ENCODE measurements around the gene RARRES2. TPM values are rescaled to one million over a fixed set of nuclear protein-coding genes. Genes with fewer than 3 reads are reported as not detected.
"Not testable (repeated sequence)": the region's sequence is repeated elsewhere in the genome, so short reads cannot be mapped to it uniquely, and the experiment has no call there.

Gene RARRES2
- total RNA-seq: 259 TPM
- long read RNA-seq, transcript RARRES2-202 (5 exons, 1,618 nt): minor isoform, 27 of 124 reads
- long read RNA-seq, transcript RARRES2-201 (6 exons, 740 nt): major isoform, 85 of 124 reads
- long read RNA-seq, partial matches to known transcripts: 0 of 124 reads
- long read RNA-seq, other reads (novel, unspliced or antisense): 8 of 124 reads

GRCh38 chr7:150341263-150342120, at the start of gene RARRES2:
Gene RARRES2, minus strand, starts transcription at chr7:150341629. Its CDS starts 1,020 bp downstream, at chr7:150340609.
- Histone ChIP-seq H3K27ac (peak within 1 kb of the TSS; percentile 85), H3K27me3 (peaks cover 18% of the 10 kb centered on the region)
- DNase-seq: peak; percentile 73

GRCh38 chr7:150390205-150390604, 48.8 kb upstream of the RARRES2 start:
- DNase-seq: no peak
- no peak overlapping the region for H3K27ac ChIP-seq
- TF ChIP-seq CTCF (IDR thresholded peaks at IDR 0.05): no peak
- no peaks in the 10 kb centered on the region for H3K9me3 ChIP-seq
- no peak for ATAC-seq
- H3K27me3 ChIP-seq: no peaks in the 10 kb centered on the region
- intact Hi-C loops (cut with DNase I): no loop called here
- H3K4me3 ChIP-seq: no peak overlapping the region
- peaks cover 5% of the 10 kb centered on the region for H3K36me3 ChIP-seq
- peaks cover 10% of the 10 kb centered on the region for H3K4me1 ChIP-seq

More at GRCh38 chr7:150341263-150342120, at the start of gene RARRES2:
- H3K4me3 ChIP-seq: peak within 1 kb of the TSS; percentile 58
- intact Hi-C loops (cut with DNase I): no loop called here
- peaks cover 7% of the 10 kb centered on the region for H3K4me1 ChIP-seq
- peak; percentile 72 for ATAC-seq
- no peaks in the 10 kb centered on the region for H3K9me3 ChIP-seq
- no peak for TF ChIP-seq CTCF (IDR thresholded peaks at IDR 0.05)
- H3K36me3 ChIP-seq: peaks cover 4% of the 10 kb centered on the region

GRCh38 chr7:150389532-150389816, 48.0 kb upstream of the RARRES2 start:
- no peak for DNase-seq
- TF ChIP-seq CTCF (IDR thresholded peaks at IDR 0.05): no peak
- Histone ChIP-seq H3K27me3 (no peaks in the 10 kb centered on the region), H3K4me1 (peaks cover 10% of the 10 kb centered on the region), H3K9me3 (no peaks in the 10 kb centered on the region), H3K36me3 (peaks cover 5% of the 10 kb centered on the region), H3K4me3 (no peak overlapping the region), H3K27ac (no peak overlapping the region)
- no peak for ATAC-seq
- intact Hi-C loops (cut with DNase I): no loop called here

- ATAC-seq: peak; percentile 97
- peak; percentile 67 for TF ChIP-seq CTCF (IDR thresholded peaks at IDR 0.05)
- intact Hi-C loops (cut with DNase I): no loop called here
- no peaks in the 10 kb centered on the region for H3K9me3 ChIP-seq
- DNase-seq: peak; percentile 91
- peaks cover 5% of the 10 kb centered on the region for H3K36me3 ChIP-seq
- no peak overlapping the region for H3K27ac ChIP-seq
- H3K27me3 ChIP-seq: no peaks in the 10 kb centered on the region
- H3K4me1 ChIP-seq: peaks cover 10% of the 10 kb centered on the region
- no peak overlapping the region for H3K4me3 ChIP-seq
Measured at GRCh38 chr7:150388709-150389531, 47.5 kb upstream of the RARRES2 start.

- no peak for TF ChIP-seq CTCF (IDR thresholded peaks at IDR 0.05)
- no peaks in the 10 kb centered on the region for H3K27me3 ChIP-seq
- intact Hi-C loops (cut with DNase I): no loop called here
- H3K27ac ChIP-seq: no peak overlapping the region
- H3K4me3 ChIP-seq: no peak overlapping the region
- H3K4me1 ChIP-seq: peaks cover 10% of the 10 kb centered on the region
- peaks cover 5% of the 10 kb centered on the region for H3K36me3 ChIP-seq
- ATAC-seq (no peak), DNase-seq (peak; percentile 43)
- H3K9me3 ChIP-seq: no peaks in the 10 kb centered on the region
Measured at GRCh38 chr7:150388306-150388705, 46.9 kb upstream of the RARRES2 start.

GRCh38 chr7:150385884-150386283, 44.5 kb upstream of the RARRES2 start:
- ATAC-seq; intact Hi-C loops (cut with DNase I); DNase-seq; H3K9me3 ChIP-seq; H3K36me3 ChIP-seq; H3K27me3 ChIP-seq; H3K4me3 ChIP-seq; H3K27ac ChIP-seq: not testable (repeated sequence)
- peaks cover 10% of the 10 kb centered on the region for H3K4me1 ChIP-seq

Measured in upper lobe of right lung (tissue), 1 donor.